ENCODE data around the gene SPDEF.

The SPDEF gene

DNA sequence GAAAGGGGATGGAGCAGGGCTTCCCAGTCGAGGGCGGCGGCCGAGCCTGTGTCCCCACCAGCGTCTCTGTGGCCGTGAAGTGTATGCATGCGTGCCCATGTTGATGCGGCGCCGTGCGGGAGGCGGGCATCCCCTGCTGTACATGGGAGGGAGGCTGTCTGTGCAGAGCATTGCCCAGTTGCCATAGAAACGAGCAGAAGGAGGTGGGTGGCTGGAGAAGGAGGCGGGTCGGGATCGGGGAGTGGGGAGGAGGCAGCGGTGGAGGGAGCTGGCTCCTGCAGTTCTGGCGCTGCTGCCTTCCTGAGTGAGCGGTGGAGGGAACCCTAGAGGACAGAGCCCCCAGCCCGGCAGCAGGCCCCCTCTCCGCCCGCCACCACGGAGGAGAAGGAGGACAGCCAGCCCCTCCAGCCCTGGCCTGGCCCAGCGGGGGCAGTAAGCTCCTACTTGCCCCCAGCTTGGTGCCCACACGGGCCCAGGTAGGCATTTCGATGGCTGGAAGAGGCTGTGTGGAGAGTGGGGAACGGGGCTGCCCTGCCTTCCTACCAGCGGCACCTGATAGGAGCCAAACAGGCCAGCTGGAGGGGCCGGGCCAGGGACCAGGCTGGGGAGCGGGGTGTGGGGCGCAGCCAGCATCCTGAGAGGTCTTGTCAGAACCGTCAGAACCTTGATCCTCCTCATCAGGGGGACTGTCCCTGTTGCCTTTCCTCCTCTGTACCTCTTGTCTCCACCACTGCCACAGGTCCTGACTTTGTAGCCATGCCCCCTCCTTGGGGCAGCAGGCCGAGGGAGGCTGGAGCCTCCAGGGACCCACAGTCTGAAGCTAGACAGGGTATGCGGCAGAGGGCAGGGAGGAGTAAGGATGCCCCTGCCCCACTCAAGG, 41.3 kb downstream of the SPDEF start:
- TF ChIP-seq, protein P1, sequence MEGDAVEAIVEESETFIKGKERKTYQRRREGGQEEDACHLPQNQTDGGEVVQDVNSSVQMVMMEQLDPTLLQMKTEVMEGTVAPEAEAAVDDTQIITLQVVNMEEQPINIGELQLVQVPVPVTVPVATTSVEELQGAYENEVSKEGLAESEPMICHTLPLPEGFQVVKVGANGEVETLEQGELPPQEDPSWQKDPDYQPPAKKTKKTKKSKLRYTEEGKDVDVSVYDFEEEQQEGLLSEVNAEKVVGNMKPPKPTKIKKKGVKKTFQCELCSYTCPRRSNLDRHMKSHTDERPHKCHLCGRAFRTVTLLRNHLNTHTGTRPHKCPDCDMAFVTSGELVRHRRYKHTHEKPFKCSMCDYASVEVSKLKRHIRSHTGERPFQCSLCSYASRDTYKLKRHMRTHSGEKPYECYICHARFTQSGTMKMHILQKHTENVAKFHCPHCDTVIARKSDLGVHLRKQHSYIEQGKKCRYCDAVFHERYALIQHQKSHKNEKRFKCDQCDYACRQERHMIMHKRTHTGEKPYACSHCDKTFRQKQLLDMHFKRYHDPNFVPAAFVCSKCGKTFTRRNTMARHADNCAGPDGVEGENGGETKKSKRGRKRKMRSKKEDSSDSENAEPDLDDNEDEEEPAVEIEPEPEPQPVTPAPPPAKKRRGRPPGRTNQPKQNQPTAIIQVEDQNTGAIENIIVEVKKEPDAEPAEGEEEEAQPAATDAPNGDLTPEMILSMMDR (conservative IDR thresholded peaks at IDR 0.05; ENCODE audit: low read depth) = no peak
- CTCF ChIA-PET = interaction anchor here (1.1 kb wide), 1 partner anchor 12 kb away, joined by 3 read pairs; no protein-coding TSS in a partner anchor
- H3K27ac ChIP-seq = no peak overlapping the region
- POLR2A ChIA-PET (ENCODE audit: low non-redundant PET) = no interaction called here
- no peak for DNase-seq (ENCODE audit: low spot score)

DNA sequence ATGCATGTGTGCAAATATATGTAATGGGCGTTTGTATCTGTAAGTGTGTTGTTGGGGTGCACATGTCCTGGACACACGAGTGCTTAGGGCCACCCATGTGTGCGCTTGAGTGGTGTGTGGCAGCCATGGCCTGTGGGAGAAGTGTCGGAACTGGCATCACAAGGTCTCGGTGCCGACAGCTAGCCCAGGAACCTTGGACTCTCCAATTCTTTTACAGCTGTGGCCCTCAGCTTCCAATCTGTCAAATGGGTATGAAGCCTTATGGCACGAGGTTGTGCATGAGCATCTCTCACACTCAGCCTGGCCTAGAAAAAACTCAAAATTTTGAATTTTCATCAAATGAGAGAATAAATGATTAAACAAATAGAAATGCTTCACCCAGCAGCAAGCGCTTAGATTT, 42.0 kb downstream of the SPDEF start:
- POLR2A ChIA-PET (ENCODE audit: low non-redundant PET) = no interaction called here

DNA sequence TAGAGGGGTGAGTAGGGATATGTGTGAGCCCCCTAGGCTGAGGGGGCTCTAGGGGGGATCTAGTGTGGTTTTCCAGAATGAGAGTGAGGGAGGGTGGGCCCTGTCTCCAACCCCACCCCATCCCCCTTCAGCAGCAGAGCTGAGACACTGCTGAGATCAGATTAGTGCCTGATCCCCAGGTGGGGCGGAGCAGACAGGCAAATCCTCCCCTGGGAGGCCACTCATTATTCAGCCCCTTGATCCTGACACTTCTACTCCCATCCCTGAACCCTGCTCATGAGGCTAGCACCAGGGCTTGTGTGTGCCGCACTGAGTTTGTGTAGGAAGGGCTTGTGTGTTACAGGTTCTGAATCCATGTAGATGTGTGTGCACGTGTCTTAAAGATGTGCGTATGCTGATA, 42.5 kb downstream of the SPDEF start:
- CTCF ChIA-PET = interaction anchor here (0.5 kb wide), 1 partner anchor 811 kb away, joined by 3 read pairs; no protein-coding TSS in a partner anchor
- TF ChIP-seq, protein P1 (conservative IDR thresholded peaks at IDR 0.05; ENCODE audit: low read depth) = no peak
- POLR2A ChIA-PET (ENCODE audit: low non-redundant PET) = no interaction called here
- H3K27ac ChIP-seq = no peak overlapping the region
- DNase-seq (ENCODE audit: low spot score) = no peak

More for the DNA sequence above, 42.0 kb downstream of the SPDEF start:
- CTCF ChIA-PET = no interaction called here
- H3K27ac ChIP-seq = no peak overlapping the region
- TF ChIP-seq, protein P1 (conservative IDR thresholded peaks at IDR 0.05; ENCODE audit: low read depth) = no peak
- no peak for DNase-seq (ENCODE audit: low spot score)

DNA sequence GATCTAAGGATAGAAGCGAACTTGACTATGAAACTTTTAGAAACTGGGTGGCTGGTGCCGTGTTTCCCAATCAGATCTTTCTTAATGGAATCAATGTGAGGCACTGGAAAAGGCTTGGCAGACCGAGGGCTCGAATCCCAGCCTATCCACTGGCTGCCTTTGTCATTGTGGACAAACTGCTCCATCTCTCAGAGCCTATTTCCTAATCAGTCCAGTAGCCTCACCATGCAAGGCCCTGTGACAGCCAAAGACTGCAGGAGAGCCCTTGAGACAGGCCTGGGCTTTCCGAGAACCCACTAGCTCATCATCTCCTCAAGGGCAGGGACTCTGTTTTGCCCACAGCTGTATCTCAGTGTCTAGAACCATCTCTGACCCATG, 43.4 kb downstream of the SPDEF start:
- no peak for DNase-seq (ENCODE audit: low spot score)
- TF ChIP-seq, protein P1 (conservative IDR thresholded peaks at IDR 0.05; ENCODE audit: low read depth) = no peak
- H3K27ac ChIP-seq = no peak overlapping the region
- ChIA-PET CTCF (no interaction called here), POLR2A (ENCODE audit: low non-redundant PET) (interaction anchor here (0.6 kb wide), 1 partner anchor 50 kb away, joined by 4 read pairs; no protein-coding TSS in a partner anchor)

GRCh38 chr6:34511915-34512737, 44.0 kb downstream of the SPDEF start:
- TF ChIP-seq, protein P1 (conservative IDR thresholded peaks at IDR 0.05; ENCODE audit: low read depth) = no peak
- no peak overlapping the region for H3K27ac ChIP-seq
- ChIA-PET CTCF (no interaction called here), POLR2A (ENCODE audit: low non-redundant PET) (interaction anchor here (0.6 kb wide), 1 partner anchor 50 kb away, joined by 4 read pairs; no protein-coding TSS in a partner anchor)
- no peak for DNase-seq (ENCODE audit: low spot score)

GRCh38 chr6:34511214-34511914, 44.8 kb downstream of the SPDEF start:
- TF ChIP-seq, protein P1 (conservative IDR thresholded peaks at IDR 0.05; ENCODE audit: low read depth) = no peak
- H3K27ac ChIP-seq = no peak overlapping the region
- ChIA-PET POLR2A (ENCODE audit: low non-redundant PET) (no interaction called here), CTCF (no interaction called here)
- no peak for DNase-seq (ENCODE audit: low spot score)
